HepG2 (cell line): ENCODE data around the gene MTX1. TPM values are rescaled to one million over a fixed set of nuclear protein-coding genes. Genes with fewer than 3 reads are reported as not detected.
A peak's percentile ranks its signal among the peaks of the same experiment; 100 is the strongest.

Experiments
- ATF1 ChIP-seq: IDR thresholded peaks from 2 replicates; pipeline ENCODE4 v1.6.1; 2016; ENCODE audit warnings: mild to moderate bottlenecking, control low read depth
- BORCS8-MEF2B ChIP-seq: sonication (generic); formaldehyde crosslinking; IDR thresholded peaks from 2 replicates; pipeline ENCODE4 v1.8.0; 2022; ENCODE audit warnings: mild to moderate bottlenecking, missing genetic modification reagents
- CHD2 ChIP-seq: IDR thresholded peaks from 2 replicates; pipeline ENCODE4 v1.6.1; 2011; ENCODE audit warnings: low read depth, low read length, improper control_type of control experiment
- FOXP4 ChIP-seq: sonication (generic); formaldehyde crosslinking; IDR thresholded peaks from 2 replicates; pipeline ENCODE4 v1.4.0; 2020; ENCODE audit warnings: missing genetic modification reagents
- HNRNPUL1 ChIP-seq: fragments of 200-400 bp; formaldehyde crosslinking; IDR thresholded peaks from 2 replicates; pipeline ENCODE4 v1.6.1; 2017; ENCODE audit warnings: low read depth, mild to moderate bottlenecking, low read length, moderate library complexity
- JUN ChIP-seq: sonication (generic); formaldehyde crosslinking; IDR thresholded peaks from 2 replicates; pipeline ENCODE4 v1.4.0; 2020; ENCODE audit warnings: mild to moderate bottlenecking, missing genetic modification reagents
- MXD4 ChIP-seq: IDR thresholded peaks from 2 replicates; pipeline ENCODE4 v1.6.1; 2016; ENCODE audit warnings: mild to moderate bottlenecking, missing biosample characterization, missing genetic modification reagents
- PATZ1 ChIP-seq: sonication (generic); formaldehyde crosslinking; IDR thresholded peaks from 2 replicates; pipeline ENCODE4 v1.4.0; 2020; ENCODE audit warnings: missing genetic modification reagents
- PBX2 ChIP-seq: IDR thresholded peaks from 2 replicates; pipeline ENCODE4 v1.6.1; 2016; ENCODE audit warnings: control low read depth
- SIN3A ChIP-seq: IDR thresholded peaks from 2 replicates; pipeline ENCODE4 v1.6.1; 2011; ENCODE audit warnings: low read depth, mild to moderate bottlenecking, control low read depth, low read length, borderline replicate concordance
- TERF1 ChIP-seq: sonication (generic); formaldehyde crosslinking; IDR thresholded peaks from 2 replicates; pipeline ENCODE4 v1.8.0; 2022; ENCODE audit warnings: mild to moderate bottlenecking, missing genetic modification reagents, moderate library complexity
- THAP8 ChIP-seq: sonication (generic); formaldehyde crosslinking; IDR thresholded peaks from 2 replicates; pipeline ENCODE4 v1.5.1; 2020; ENCODE audit warnings: missing genetic modification reagents, mild to moderate bottlenecking, borderline replicate concordance
- TSC22D2 ChIP-seq: sonication (generic); formaldehyde crosslinking; IDR thresholded peaks from 2 replicates; pipeline ENCODE4 v1.5.1; 2020; ENCODE audit warnings: missing genetic modification reagents, mild to moderate bottlenecking, borderline replicate concordance
- YEATS4 ChIP-seq: sonication (generic); formaldehyde crosslinking; IDR thresholded peaks from 2 replicates; pipeline ENCODE4 v1.4.0; 2020; ENCODE audit warnings: missing genetic modification reagents, borderline replicate concordance
- ZFX ChIP-seq: sonication (generic); formaldehyde crosslinking; IDR thresholded peaks from 2 replicates; pipeline ENCODE4 v1.4.0; 2020; ENCODE audit warnings: mild to moderate bottlenecking, low read depth, missing genetic modification reagents, moderate library complexity
- ZFY ChIP-seq: sonication (generic); formaldehyde crosslinking; IDR thresholded peaks from 2 replicates; pipeline ENCODE4 v1.4.0; 2020; ENCODE audit warnings: missing genetic modification reagents
- ZNF44 ChIP-seq: sonication (generic); formaldehyde crosslinking; IDR thresholded peaks from 2 replicates; pipeline ENCODE4 v1.5.1; 2020; ENCODE audit warnings: mild to moderate bottlenecking, missing genetic modification reagents
- ZNF570 ChIP-seq: sonication (generic); formaldehyde crosslinking; IDR thresholded peaks from 2 replicates; pipeline ENCODE4 v1.4.0; 2020; ENCODE audit warnings: mild to moderate bottlenecking, missing genetic modification reagents, borderline replicate concordance
- ZNF598 ChIP-seq: sonication (generic); formaldehyde crosslinking; IDR thresholded peaks from 2 replicates; pipeline ENCODE4 v1.5.1; 2020; ENCODE audit warnings: mild to moderate bottlenecking, missing genetic modification reagents, borderline replicate concordance
- ZNF75D ChIP-seq: sonication (generic); formaldehyde crosslinking; IDR thresholded peaks from 2 replicates; pipeline ENCODE4 v1.8.1; 2023; ENCODE audit warnings: missing genetic modification reagents, mild to moderate bottlenecking, borderline replicate concordance
- ZZZ3 ChIP-seq: sonication (generic); formaldehyde crosslinking; IDR thresholded peaks from 2 replicates; pipeline ENCODE4 v1.4.0; 2020; ENCODE audit warnings: missing genetic modification reagents, mild to moderate bottlenecking, borderline replicate concordance
- polyA plus RNA-seq, 8 experiments: library from polyadenylated mRNA; depleted of rRNA in 3 of 8; stranded (reverse) in 7 of 8; unstranded in 1 of 8; fragments of >200 nt; fragmentation: Illumina TruSeq in 4 of 8; extraction: Trizol in 4 of 8; gene quantifications; 2 replicates each; pipeline versions ENCODE4 v1.2.1 to v1.2.3, GENCODE V29; 2011 to 2016; ENCODE audit warnings: low read depth in 4 of 8, missing spikeins in 1 of 8, mixed read lengths in 1 of 8; ENCODE audit not compliant: insufficient read depth in 1 of 8
- total RNA-seq, 5 experiments: library from RNA; depleted of rRNA; stranded (reverse); fragments of >200 nt; fragmentation: Illumina TruSeq; extraction: Trizol; gene quantifications; 2 replicates each; pipeline ENCODE4 v1.2.3, GENCODE V29; 2016; ENCODE audit warnings: low read depth in 1 of 5
- TF ChIP-seq, protein P1 (sequence below): IDR thresholded peaks from 2 replicates; pipeline ENCODE4 v1.6.1; 2016

The MTX1 gene
- total and polyA plus RNA-seq, 2 of the 13 experiments (the other 11 are each of a cell fraction or from before 2014, with no cell fraction given): 64.5 to 72.6 TPM

DNA sequence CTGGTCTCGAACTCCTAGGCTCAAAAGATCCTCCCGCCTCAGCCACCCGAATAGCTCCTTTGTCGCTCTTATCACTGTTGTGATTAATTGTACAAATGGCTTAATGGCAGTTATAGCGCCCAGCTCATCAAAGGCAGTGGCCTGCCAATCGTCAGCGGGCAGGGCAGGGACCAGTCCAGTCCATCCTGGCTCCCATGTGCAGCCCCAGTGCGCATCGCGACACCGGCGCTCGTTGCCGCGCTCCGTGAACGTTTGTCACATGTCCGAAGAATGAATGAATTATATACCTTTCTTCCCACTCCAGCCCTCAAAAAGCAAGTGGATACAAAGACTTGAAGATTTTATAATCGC, 18.4 kb downstream of the MTX1 start (continued):
- TF ChIP-seq BORCS8-MEF2B (CRISPR knock-in tag): peak; percentile 53; the same call in 1 of the 2 replicates
- no peak for TF ChIP-seq ZNF75D (CRISPR knock-in tag)
- TF ChIP-seq ZZZ3 (CRISPR knock-in tag): 0 out of 2 replicates have a peak, but pooled peaks have one; percentile 22
- TF ChIP-seq ZNF44 (CRISPR knock-in tag): no peak
- TF ChIP-seq MXD4: 0 out of 2 replicates have a peak, but pooled peaks have one; percentile 1
- TF ChIP-seq PBX2 (CRISPR knock-in tag): no peak
- TF ChIP-seq JUN (CRISPR knock-in tag): no peak; the same call in 1 of the 2 replicates
- TF ChIP-seq ZNF570 (CRISPR knock-in tag): no peak
- no peak for TF ChIP-seq TSC22D2 (CRISPR knock-in tag)
- no peak for TF ChIP-seq ZFY (CRISPR knock-in tag)
- TF ChIP-seq ZNF598: peak; percentile 53; the same call in 1 of the 2 replicates
- TF ChIP-seq ZFX (CRISPR knock-in tag): 0 out of 2 replicates have a peak, but pooled peaks have one; percentile 21
- no peak for TF ChIP-seq FOXP4 (CRISPR knock-in tag)
- TF ChIP-seq YEATS4: no peak; the same call in 1 of the 2 replicates
- TF ChIP-seq, protein P1, sequence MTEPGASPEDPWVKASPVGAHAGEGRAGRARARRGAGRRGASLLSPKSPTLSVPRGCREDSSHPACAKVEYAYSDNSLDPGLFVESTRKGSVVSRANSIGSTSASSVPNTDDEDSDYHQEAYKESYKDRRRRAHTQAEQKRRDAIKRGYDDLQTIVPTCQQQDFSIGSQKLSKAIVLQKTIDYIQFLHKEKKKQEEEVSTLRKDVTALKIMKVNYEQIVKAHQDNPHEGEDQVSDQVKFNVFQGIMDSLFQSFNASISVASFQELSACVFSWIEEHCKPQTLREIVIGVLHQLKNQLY (CRISPR knock-in tag): 0 out of 2 replicates have a peak, but pooled peaks have one; percentile 5
- TF ChIP-seq HNRNPUL1: no peak
- no peak for TF ChIP-seq ATF1
- TF ChIP-seq THAP8 (CRISPR knock-in tag): no peak
- no peak for TF ChIP-seq TERF1 (CRISPR knock-in tag)
- no peak for TF ChIP-seq SIN3A
- no peak for TF ChIP-seq PATZ1 (CRISPR knock-in tag)
- peak; percentile 65; the same call in 1 of the 2 replicates for TF ChIP-seq CHD2
